ENCODE results near the gene CDH26.

Gene CDH26

GRCh38 chr20:59958123-59958522 lies at the start of gene CDH26:
CDH26 (plus strand) TSS chr20:59958423; CDS start chr20:59958727, 304 bp downstream.
- DNase-seq (ENCODE audit: low spot score), result no peak

GRCh38 chr20:59908855-59909254 lies 49.4 kb upstream of the CDH26 start:
- no peak for DNase-seq (ENCODE audit: low spot score)

- DNase-seq (ENCODE audit: low spot score), result no peak
Observed at GRCh38 chr20:59911041-59911440, 47.2 kb upstream of the CDH26 start.

GRCh38 chr20:59912609-59913008 lies 45.6 kb upstream of the CDH26 start:
- DNase-seq (ENCODE audit: low spot score), result no peak

GRCh38 chr20:59920944-59921343 lies 37.3 kb upstream of the CDH26 start:
- no peak for DNase-seq (ENCODE audit: low spot score)

- DNase-seq (ENCODE audit: low spot score), result no peak
Observed at GRCh38 chr20:59923514-59923913, 34.7 kb upstream of the CDH26 start.

- no peak for DNase-seq (ENCODE audit: low spot score)
Observed at GRCh38 chr20:59925359-59925758, 32.9 kb upstream of the CDH26 start.

- DNase-seq (ENCODE audit: low spot score), result no peak
Observed at GRCh38 chr20:59925899-59926298, 32.3 kb upstream of the CDH26 start.

GRCh38 chr20:59931511-59932312 lies 26.5 kb upstream of the CDH26 start:
- DNase-seq (ENCODE audit: low spot score), result no peak

GRCh38 chr20:59932616-59933295 lies 25.5 kb upstream of the CDH26 start:
- no peak for DNase-seq (ENCODE audit: low spot score)

- no peak for DNase-seq (ENCODE audit: low spot score)
Observed at GRCh38 chr20:59933296-59933848, 24.9 kb upstream of the CDH26 start, which contains the start of gene SYCP2. SYCP2 (minus strand) TSS chr20:59933637; CDS start chr20:59922413, 11,224 bp downstream.

GRCh38 chr20:59933849-59934585 lies 24.2 kb upstream of the CDH26 start:
- DNase-seq (ENCODE audit: low spot score), result peak; percentile 82

- no peak for DNase-seq (ENCODE audit: low spot score)
Observed at GRCh38 chr20:59935457-59936185, 22.6 kb upstream of the CDH26 start.

- DNase-seq (ENCODE audit: low spot score), result no peak
Observed at GRCh38 chr20:59936409-59936808, 21.8 kb upstream of the CDH26 start.

- no peak for DNase-seq (ENCODE audit: low spot score)
Observed at GRCh38 chr20:59937150-59937549, 21.1 kb upstream of the CDH26 start.

GRCh38 chr20:59938221-59938620 lies 20.0 kb upstream of the CDH26 start:
- no peak for DNase-seq (ENCODE audit: low spot score)

- no peak for DNase-seq (ENCODE audit: low spot score)
Observed at GRCh38 chr20:59938696-59939051, 19.5 kb upstream of the CDH26 start.

- DNase-seq (ENCODE audit: low spot score), result no peak
Observed at GRCh38 chr20:59939052-59939878, 19.0 kb upstream of the CDH26 start.

GRCh38 chr20:59939879-59940128 lies 18.4 kb upstream of the CDH26 start:
- no peak for DNase-seq (ENCODE audit: low spot score)

GRCh38 chr20:59940129-59940955 lies 17.9 kb upstream of the CDH26 start, which contains the start of the genes FAM217B and PPP1R3D:
FAM217B (plus strand) TSS chr20:59940389; CDS start chr20:59943944, 3,555 bp downstream.
PPP1R3D (minus strand) TSS chr20:59940305; CDS start chr20:59939931, 374 bp downstream.
- DNase-seq (ENCODE audit: low spot score), result peak; percentile 96
